NCI-H1930 (cell line): ENCODE data around the gene ZNF813.

ENCODE experiments used
- DNase-seq, 2 experiments: peaks; one replicate each; lab custom pipeline; 2025; lab: John Stamatoyannopoulos, UW

The ZNF813 gene

DNA sequence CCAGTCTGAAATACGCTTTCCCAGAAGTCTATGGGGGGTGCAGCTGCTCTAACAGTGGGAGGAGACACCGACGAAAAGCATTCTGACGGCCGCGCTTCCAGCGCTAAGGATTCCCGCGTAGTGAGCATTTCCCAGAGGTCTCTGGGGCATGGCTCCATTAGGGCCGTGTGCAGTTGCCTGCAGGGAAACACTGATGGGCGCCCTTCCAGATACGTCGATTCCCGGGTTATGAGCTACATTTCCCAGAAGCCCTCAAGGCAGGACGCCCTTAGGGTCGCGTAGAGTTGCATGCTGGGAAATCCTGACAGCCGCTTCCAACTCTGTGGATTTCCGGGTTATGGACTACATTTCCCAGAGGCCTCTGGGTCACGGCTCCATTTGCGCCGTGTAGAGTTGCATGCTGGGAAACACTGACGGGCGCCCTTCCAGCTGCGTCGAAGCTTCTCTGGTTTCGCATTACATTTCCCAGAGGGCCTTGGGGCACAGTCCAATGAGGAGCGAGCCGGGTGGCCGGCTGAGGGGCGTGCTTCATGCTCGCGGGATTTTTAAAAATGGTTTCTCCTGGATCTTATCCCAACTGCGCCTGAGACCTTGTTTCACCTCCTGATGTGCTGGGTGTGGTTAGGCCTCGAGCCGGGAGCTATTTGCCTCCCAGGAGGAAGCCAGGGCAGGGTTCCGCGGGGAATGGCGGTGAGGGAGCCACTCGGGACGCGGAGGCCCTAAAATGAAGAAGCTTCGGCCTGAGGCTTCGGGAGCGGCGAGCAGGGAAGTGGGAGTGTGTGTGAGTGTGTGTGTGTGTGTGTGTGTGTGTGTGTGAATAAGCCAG is 53.2 kb downstream of the ZNF813 start:
- DNase-seq: peak; percentile 99 to 100

- no peak for DNase-seq
These were observed 54.1 kb downstream of the ZNF813 start for GRCh38 chr19:53521373-53522202.

DNA sequence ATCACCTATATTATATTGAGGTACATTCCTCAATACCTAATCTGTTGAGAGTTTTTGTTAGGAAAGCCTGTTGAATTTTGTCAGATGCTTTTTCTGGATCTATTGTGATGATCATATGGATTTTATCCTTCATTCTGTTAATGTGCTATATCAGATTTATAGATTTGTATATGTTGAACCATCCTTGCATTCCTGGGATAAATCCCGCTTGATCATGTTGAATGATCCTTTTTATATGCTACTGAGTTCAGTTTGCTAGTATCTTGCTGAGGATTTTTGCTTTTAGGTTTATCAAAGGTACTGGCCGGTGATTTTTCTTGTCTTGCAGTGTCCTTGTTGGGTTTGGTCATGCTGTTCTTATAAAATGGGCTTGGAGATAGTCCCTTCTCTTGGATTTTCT is 58.4 kb downstream of the ZNF813 start:
- no peak for DNase-seq

DNA sequence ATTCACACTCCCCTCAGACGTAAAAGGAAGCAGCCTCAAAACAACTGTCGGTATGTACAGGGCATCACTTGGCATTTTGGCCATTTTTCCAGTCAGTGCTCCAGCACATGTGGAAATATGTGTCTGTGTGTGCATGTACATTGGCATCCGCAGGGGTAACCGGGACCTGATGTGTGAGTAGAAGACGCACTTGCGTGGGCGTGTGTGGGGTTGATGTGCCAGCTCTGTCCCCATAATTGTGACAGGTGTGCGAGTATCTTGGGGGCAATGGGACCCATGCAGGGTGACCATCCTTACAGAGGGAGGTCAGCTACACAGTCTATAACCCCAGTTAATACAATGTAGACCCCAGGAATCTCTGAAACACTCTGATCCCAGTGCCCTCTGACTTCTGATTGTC is 63.1 kb downstream of the ZNF813 start:
- no peak for DNase-seq

DNA sequence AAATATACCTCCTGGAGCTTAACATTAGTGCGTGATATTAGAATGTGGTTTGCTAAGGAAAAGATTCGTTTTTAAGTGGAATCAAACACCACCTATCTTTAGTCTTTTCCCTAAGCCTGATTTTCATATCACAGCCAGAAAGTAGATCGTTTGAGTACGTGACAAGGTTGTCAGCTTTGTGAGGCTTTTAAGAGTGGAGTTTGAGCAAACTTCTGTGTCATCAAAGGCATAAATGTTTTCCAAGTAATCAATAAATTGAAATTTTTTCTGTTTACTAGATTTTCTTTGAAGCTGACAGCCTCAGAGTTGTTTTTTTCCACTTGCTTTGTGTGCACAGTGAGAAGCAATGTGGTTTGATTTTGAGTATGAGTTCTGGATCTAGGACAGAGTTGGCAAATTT is 63.9 kb downstream of the ZNF813 start:
- no peak for DNase-seq

GRCh38 chr19:53532362-53532761 is 64.8 kb downstream of the ZNF813 start:
- DNase-seq: no peak

- DNase-seq: no peak
These were observed 68.7 kb downstream of the ZNF813 start for GRCh38 chr19:53536225-53536548.

DNA sequence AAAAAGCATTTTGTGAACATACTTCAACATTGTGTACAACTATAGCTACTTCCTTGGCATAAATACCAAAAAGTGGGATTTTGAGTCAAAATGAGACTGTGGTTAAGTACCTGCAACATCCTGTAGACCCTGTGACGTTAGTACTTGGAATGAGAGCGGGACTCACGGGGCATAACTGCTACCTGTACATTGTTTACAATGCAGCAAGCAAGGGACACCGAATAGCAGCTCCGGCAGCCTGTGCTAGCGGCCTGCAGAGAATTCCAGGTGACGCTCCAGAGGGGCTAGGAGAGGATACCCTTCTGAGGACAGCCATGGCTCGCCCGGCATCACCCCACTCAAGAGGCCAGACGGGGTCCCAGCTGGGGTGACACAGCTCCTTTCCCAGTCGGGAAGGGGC is 69.6 kb downstream of the ZNF813 start:
- no peak for DNase-seq

DNA sequence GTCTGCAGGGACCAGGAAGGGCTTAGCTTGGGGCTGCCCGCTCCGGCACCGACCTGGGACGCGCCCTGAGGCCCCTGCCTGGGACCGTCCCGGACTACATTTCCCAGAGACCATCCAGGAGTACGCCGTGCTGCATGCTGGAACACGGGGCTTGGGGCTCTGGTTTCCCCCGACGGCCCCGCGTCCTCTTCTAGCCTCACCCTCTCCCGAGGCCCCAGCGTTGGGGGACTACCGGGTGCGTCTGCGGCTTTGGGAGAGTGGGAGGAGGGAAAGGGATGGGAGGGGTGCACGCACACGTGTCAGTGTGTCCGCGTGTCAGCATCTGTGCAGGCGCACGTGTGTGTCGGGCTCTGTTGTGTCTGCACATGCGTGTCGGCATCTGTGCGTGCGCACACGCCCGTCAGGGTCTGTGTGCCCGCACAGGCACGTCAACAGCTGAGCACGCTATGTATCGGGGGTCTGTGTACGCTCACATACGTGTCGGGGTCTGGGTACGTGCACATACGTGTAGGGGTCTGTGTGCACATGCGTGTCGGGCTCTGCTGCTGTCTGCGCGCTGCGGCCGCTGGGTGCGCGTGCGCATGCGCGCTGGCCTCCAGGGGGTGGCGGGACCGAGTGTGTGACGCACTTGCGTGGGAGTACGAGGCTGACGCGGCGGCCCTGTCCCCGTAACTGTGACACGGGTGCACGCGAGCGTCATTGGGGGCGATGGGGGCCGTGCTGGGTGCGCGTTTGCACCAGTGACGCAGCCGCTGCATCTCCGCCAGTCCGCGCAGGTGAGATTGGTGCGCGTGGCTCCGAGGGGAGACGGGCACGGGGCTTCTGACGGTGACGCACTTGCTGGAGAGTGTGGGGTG is 70.2 kb downstream of the ZNF813 start, which contains the start of gene ZNF331:
Gene ZNF331 (plus strand): TSS at position 625 of the 857 bp plus-strand sequence. CDS start 31,232 bp downstream, outside the sequence.
- DNase-seq: peak; percentile 51 to 69

DNA sequence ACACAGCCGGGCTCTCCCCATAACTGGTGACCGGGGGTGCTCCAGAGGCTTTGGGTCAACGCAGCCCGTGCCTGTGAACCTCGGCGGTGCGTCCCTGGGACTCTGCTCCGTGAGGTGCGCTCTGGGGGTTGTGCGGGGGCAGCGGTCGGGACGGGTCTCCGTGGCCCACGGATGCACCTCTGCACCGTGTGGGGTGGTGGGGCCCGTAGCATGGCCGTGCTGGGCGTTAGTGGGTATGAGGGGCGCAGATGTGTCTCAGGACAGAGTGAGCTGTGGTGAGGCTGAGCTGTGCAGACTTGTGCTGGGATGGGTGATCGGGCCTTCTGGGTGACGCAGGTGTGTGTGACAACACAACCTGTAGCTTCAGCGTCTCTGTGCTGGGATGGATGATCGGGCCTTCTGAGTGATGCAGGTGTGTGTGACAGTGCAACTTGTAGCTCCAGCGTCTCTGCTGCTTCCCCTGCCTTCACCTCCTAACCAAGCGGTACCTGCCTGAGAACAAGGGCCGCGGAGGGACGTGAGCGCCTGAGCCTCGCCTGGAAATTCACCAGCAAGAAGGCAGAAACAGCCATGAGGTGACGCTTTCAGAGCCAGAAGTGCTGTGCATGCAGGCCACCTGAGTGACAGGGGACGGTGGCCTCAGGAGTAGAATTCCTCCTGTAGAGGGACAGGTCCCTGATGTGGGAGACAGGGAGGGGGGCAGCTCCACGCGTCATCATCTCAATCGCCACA is 71.0 kb downstream of the ZNF813 start:
- DNase-seq: no peak

GRCh38 chr19:53540091-53540490 is 72.6 kb downstream of the ZNF813 start:
- DNase-seq: no peak

DNA sequence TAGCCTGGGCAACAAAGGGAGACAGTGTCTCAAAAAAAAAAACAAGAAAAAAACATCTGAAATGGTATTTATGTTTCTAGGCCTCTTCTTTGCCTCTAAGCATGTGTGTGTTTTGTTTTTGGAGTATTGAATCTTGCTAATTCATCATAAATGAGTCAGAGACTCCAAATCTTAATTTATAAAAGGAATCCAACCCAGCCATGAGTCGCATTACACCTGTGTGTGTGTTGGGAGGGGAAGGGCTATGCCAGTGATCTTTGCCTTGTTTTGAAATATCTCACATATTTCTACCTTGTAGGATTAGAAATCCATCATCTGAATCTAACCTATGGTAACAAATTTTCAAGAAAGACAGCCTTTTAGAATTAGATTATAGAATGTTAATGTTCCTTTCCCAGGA is 74.4 kb downstream of the ZNF813 start:
- DNase-seq: no peak

GRCh38 chr19:53545271-53546065 is 77.9 kb downstream of the ZNF813 start:
- no peak for DNase-seq
